GM19238 (cell line): ENCODE results near the gene STIM1.

Experiments
- DNase-seq: peaks from one replicate; pipeline ENCODE4 v3.0.0; 2011; ENCODE audit warnings: low spot score; ENCODE audit not compliant: insufficient read length

Gene STIM1

GRCh38 chr11:3830088-3830487 lies 25.4 kb upstream of the STIM1 start:
- DNase-seq: no peak

- no peak for DNase-seq
Measured at GRCh38 chr11:3830730-3831129, 24.7 kb upstream of the STIM1 start.

- no peak for DNase-seq
Measured at GRCh38 chr11:3831378-3832239, 23.9 kb upstream of the STIM1 start.

- DNase-seq: no peak
Measured at GRCh38 chr11:3832816-3833215, 22.6 kb upstream of the STIM1 start.

- no peak for DNase-seq
Measured at GRCh38 chr11:3833449-3833848, 22.0 kb upstream of the STIM1 start.

GRCh38 chr11:3834349-3834663 lies 21.2 kb upstream of the STIM1 start:
- no peak for DNase-seq

- no peak for DNase-seq
Measured at GRCh38 chr11:3834664-3835461, 20.6 kb upstream of the STIM1 start.

GRCh38 chr11:3835751-3836150 lies 19.7 kb upstream of the STIM1 start:
- DNase-seq: no peak

GRCh38 chr11:3836903-3837302 lies 18.6 kb upstream of the STIM1 start:
- DNase-seq: no peak

- no peak for DNase-seq
Measured at GRCh38 chr11:3837793-3838192, 17.7 kb upstream of the STIM1 start.

- no peak for DNase-seq
Measured at GRCh38 chr11:3838504-3838903, 17.0 kb upstream of the STIM1 start.

GRCh38 chr11:3840004-3840869 lies 15.2 kb upstream of the STIM1 start:
- DNase-seq: no peak

GRCh38 chr11:3840870-3841425 lies 14.5 kb upstream of the STIM1 start, which contains the start of gene RHOG:
Gene RHOG (minus strand): TSS chr11:3840959. CDS start chr11:3828138, 12,821 bp downstream.
- peak; percentile 82 for DNase-seq

- DNase-seq: peak; percentile 60
Measured at GRCh38 chr11:3841426-3842350, 13.8 kb upstream of the STIM1 start.

- no peak for DNase-seq
Measured at GRCh38 chr11:3843326-3843725, 12.1 kb upstream of the STIM1 start.

GRCh38 chr11:3845246-3845645 lies 10.2 kb upstream of the STIM1 start:
- DNase-seq: no peak

- DNase-seq: no peak
Measured at GRCh38 chr11:3845670-3846069, 9.8 kb upstream of the STIM1 start.

GRCh38 chr11:3849297-3849874 lies 6.1 kb upstream of the STIM1 start:
- no peak for DNase-seq

- no peak for DNase-seq
Measured at GRCh38 chr11:3853545-3853842, 2.0 kb upstream of the STIM1 start.
